Caki2 (cell line): ENCODE results near the gene STXBP3. TPM values are rescaled to one million over a fixed set of nuclear protein-coding genes. Genes with fewer than 3 reads are reported as not detected.
"Not testable (repeated sequence)": the region's sequence is repeated elsewhere in the genome, so short reads cannot be mapped to it uniquely, and the experiment has no call there.

ENCODE experiments used
- DNase-seq: peaks from one replicate; pipeline ENCODE4 v3.0.0-alpha.2; 2015; ENCODE audit warnings: low read depth
- in situ Hi-C: cut with HindIII; loops from 2 replicates; pipeline ENCODE4 v1.10.0; 2016; ENCODE audit warnings: low sequenced_read_pairs, low pct_unique_long_range_greater_than_20kb, mixed read lengths
- total RNA-seq: library from RNA; depleted of rRNA; stranded (reverse); fragments of >200 nt; shearing (Covaris generic); gene quantifications from 2 replicates; pipeline ENCODE4 v1.2.3, GENCODE V29; 2014; ENCODE audit warnings: low replicate concordance; rRNA removed

Gene STXBP3
- total RNA-seq = 6.4 and 7.3 TPM in 2 replicates

- in situ Hi-C loops = no loop called here
- peak; percentile 95 for DNase-seq
Measured at GRCh38 chr1:108746382-108747170, at the start of gene STXBP3. TSS of gene STXBP3 (plus strand) at chr1:108746674. CDS start at chr1:108746738, 64 bp downstream.

GRCh38 chr1:108699375-108700332 lies 46.8 kb upstream of the STXBP3 start:
- DNase-seq = no peak
- in situ Hi-C loops = no loop called here

- in situ Hi-C loops = no loop called here
Measured at GRCh38 chr1:108701176-108701849, 45.2 kb upstream of the STXBP3 start.

GRCh38 chr1:108702109-108702508 lies 44.4 kb upstream of the STXBP3 start:
- DNase-seq, in situ Hi-C loops: not testable (repeated sequence)

More at GRCh38 chr1:108701176-108701849, 45.2 kb upstream of the STXBP3 start:
- DNase-seq = no peak

- in situ Hi-C loops = no loop called here
- DNase-seq = no peak
Measured at GRCh38 chr1:108703939-108704338, 42.5 kb upstream of the STXBP3 start.

- in situ Hi-C loops = no loop called here
- peak; percentile 60 for DNase-seq
Measured at GRCh38 chr1:108704496-108704895, 42.0 kb upstream of the STXBP3 start.

GRCh38 chr1:108706643-108707042 lies 39.8 kb upstream of the STXBP3 start:
- in situ Hi-C loops = no loop called here
- DNase-seq = no peak

GRCh38 chr1:108708691-108709660 lies 37.5 kb upstream of the STXBP3 start:
- DNase-seq = no peak
- in situ Hi-C loops = no loop called here

GRCh38 chr1:108712606-108713150 lies 33.8 kb upstream of the STXBP3 start, which contains the start of gene FNDC7:
TSS of gene FNDC7 (plus strand) at chr1:108712908. CDS start at chr1:108712934, 26 bp downstream.
- in situ Hi-C loops = no loop called here
- DNase-seq = no peak

- in situ Hi-C loops = no loop called here
- no peak for DNase-seq
Measured at GRCh38 chr1:108715932-108716331, 30.5 kb upstream of the STXBP3 start.

- no peak for DNase-seq
Measured at GRCh38 chr1:108716437-108717230, 29.8 kb upstream of the STXBP3 start.

GRCh38 chr1:108717774-108718316 lies 28.6 kb upstream of the STXBP3 start:
- in situ Hi-C loops = no loop called here
- no peak for DNase-seq

More at GRCh38 chr1:108716437-108717230, 29.8 kb upstream of the STXBP3 start:
- in situ Hi-C loops = no loop called here

- in situ Hi-C loops = no loop called here
- DNase-seq = no peak
Measured at GRCh38 chr1:108718927-108719655, 27.4 kb upstream of the STXBP3 start.

GRCh38 chr1:108719656-108720435 lies 26.6 kb upstream of the STXBP3 start:
- in situ Hi-C loops = no loop called here
- peak; percentile 78 for DNase-seq

- in situ Hi-C loops = no loop called here
- DNase-seq = no peak
Measured at GRCh38 chr1:108722292-108722691, 24.2 kb upstream of the STXBP3 start.
